ENCODE results near the gene GARIN1A.

Gene GARIN1A

GRCh38 chr7:128718967-128719642 is 47.0 kb downstream of the GARIN1A start:
- no peak for DNase-seq (ENCODE audit: low read depth)

GRCh38 chr7:128721376-128721775 is 49.3 kb downstream of the GARIN1A start:
- DNase-seq (ENCODE audit: low read depth) = no peak
